GM12865 (cell line): Measurements from ENCODE around the gene MTHFS.

Experiments used
- DNase-seq: peaks from one replicate; pipeline ENCODE4 v3.0.0; 2010; ENCODE audit warnings: low read depth
- H3K4me3 ChIP-seq: 2 replicates; pipeline ENCODE4 v1.5.1; 2011; ENCODE audit warnings: mild to moderate bottlenecking, low read depth, low read length, control low read depth
- TF ChIP-seq, protein P1 (sequence below): IDR thresholded peaks from 2 replicates; pipeline ENCODE4 v1.5.1; 2011; ENCODE audit warnings: low read length, control low read depth, low read depth, inconsistent platforms; ENCODE audit not compliant: insufficient read depth; ENCODE audit errors: missing control alignments

The MTHFS gene

DNA sequence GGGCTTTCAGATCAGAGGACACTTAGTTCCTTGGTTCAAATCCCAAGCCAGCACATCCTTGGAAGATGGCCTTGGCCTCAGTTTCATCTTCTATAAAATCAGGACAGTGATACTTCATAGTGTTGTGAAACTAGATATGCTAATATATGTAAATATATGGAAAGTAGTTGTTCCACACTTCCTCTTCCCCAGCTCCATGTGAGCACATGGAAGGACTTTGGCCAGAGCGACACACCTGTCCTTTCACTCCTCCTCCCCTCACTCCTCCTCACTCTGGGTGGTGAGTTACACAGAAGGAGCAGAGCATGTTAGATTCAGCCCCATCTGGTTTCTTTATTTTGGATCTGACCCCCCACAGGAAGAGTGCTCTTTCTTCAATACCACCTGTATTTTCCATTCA, 65.2 kb downstream of the MTHFS start:
- TF ChIP-seq, protein P1, sequence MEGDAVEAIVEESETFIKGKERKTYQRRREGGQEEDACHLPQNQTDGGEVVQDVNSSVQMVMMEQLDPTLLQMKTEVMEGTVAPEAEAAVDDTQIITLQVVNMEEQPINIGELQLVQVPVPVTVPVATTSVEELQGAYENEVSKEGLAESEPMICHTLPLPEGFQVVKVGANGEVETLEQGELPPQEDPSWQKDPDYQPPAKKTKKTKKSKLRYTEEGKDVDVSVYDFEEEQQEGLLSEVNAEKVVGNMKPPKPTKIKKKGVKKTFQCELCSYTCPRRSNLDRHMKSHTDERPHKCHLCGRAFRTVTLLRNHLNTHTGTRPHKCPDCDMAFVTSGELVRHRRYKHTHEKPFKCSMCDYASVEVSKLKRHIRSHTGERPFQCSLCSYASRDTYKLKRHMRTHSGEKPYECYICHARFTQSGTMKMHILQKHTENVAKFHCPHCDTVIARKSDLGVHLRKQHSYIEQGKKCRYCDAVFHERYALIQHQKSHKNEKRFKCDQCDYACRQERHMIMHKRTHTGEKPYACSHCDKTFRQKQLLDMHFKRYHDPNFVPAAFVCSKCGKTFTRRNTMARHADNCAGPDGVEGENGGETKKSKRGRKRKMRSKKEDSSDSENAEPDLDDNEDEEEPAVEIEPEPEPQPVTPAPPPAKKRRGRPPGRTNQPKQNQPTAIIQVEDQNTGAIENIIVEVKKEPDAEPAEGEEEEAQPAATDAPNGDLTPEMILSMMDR, result no peak
- H3K4me3 ChIP-seq, result no peak overlapping the region
- DNase-seq, result no peak

- TF ChIP-seq, protein P1, result no peak
- no peak for DNase-seq
These were observed 66.9 kb downstream of the MTHFS start for GRCh38 chr15:79829950-79830349.

DNA sequence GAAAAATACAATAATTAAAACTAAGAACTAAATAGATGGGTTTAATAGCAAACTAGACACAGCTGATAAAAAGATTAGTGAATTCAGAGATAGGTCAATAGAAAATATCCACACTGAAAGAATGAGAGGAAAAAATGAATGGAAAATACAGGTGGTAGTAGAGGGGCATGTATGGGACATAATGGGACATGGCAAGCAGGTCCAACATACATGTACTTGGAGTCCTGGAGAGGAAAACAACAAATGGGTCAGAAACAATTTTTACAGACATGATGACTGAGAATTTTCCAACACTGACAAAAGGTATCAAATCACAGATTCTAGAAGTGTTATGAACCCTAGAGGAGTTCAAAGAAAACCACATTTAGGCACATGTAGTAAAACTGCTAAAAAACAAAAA, 68.4 kb downstream of the MTHFS start:
- TF ChIP-seq, protein P1, result no peak
- H3K4me3 ChIP-seq, result no peak overlapping the region
- DNase-seq, result no peak

More at GRCh38 chr15:79829950-79830349, 66.9 kb downstream of the MTHFS start:
- no peak overlapping the region for H3K4me3 ChIP-seq

DNA sequence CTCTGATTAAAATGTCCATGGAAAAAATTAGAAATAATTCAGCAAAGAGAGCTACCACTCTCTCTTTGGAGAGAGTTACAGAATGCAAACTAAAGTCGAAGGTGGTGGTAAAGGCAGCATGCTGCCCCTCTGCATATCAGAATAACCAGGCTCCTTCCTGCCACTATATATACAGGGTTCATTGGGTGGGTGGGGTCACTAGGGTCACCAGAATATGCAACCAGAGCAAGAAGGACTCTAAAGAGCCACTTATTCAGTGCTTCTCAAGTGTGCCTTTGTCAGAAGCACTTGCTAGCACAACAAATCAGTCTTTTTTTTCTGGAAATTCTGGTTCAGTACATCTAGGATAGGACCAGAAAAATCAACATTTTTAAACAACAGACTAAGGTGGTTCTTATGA, 70.0 kb downstream of the MTHFS start:
- TF ChIP-seq, protein P1, result no peak
- no peak overlapping the region for H3K4me3 ChIP-seq
- no peak for DNase-seq

DNA sequence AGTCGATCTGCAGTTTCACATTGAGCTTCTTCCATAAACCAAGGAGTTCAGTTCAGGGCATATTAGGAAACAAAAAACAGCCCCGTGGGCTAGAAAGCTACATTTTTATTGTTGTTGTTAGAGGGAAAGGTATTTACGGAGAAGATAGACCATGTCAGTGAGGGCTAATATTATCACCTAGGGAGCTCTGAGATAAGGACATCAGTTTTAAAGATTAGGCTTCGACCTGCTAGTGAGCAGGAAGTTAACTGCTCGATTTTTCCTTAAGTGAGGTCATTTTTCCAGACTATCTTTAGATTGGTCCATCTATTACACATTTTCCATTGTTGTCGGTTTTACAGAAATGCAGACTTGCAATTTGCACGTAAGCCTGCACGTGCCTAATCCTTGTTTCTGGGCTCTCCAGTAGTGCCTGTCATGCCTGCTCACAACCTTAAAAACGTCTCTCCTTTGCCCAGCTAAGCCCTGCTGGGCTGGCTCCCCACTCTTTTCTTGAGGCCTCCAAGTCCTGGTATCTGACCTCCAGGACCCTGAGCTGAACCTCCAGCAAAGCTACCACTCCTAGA, 72.6 kb downstream of the MTHFS start:
- DNase-seq, result no peak
- TF ChIP-seq, protein P1, result no peak
- H3K4me3 ChIP-seq, result no peak overlapping the region

DNA sequence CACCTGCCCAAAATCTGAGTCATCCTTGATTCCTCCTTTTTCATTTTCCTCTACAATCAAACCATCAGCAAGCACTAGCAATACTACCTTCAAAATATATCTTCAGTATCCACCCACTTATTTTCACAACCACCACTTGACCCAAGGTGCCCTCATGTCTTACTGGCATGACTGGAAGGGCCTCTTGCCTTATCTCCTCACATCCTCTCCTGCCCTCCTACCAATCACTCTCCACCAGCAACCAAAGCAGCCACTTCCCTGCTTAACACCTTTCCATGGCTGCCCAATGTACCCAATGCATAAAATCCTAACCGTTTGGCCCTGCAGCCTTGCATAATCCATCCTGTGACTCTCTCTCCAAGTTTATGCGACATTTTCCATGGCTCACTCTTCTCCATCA, 76.0 kb downstream of the MTHFS start:
- no peak overlapping the region for H3K4me3 ChIP-seq
- TF ChIP-seq, protein P1, result no peak
- DNase-seq, result no peak

DNA sequence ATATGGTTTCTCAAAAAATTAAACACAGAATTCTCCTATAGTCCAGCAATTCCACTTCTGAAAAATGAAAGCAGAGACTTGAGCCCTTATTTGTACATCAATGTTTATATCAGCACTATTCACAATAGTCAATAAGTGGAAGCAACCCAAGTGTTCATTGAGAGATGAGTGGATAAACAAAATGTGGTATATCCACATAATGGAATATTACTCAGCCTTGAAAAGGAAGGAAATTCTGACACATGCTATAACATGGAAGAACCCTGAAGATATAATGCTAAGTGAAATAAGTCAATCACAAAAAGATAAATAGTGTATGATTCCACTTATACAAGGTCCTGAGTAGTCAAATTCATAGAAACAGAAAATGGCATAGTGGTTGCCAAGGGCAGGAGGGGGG, 76.6 kb downstream of the MTHFS start:
- TF ChIP-seq, protein P1, result no peak
- no peak overlapping the region for H3K4me3 ChIP-seq
- no peak for DNase-seq
